ENCODE data around the gene EMCN. TPM values are rescaled to one million over a fixed set of nuclear protein-coding genes. Genes with fewer than 3 reads are reported as not detected.

The EMCN gene
- total RNA-seq, 1 experiment from 2014 or later = not detected

DNA sequence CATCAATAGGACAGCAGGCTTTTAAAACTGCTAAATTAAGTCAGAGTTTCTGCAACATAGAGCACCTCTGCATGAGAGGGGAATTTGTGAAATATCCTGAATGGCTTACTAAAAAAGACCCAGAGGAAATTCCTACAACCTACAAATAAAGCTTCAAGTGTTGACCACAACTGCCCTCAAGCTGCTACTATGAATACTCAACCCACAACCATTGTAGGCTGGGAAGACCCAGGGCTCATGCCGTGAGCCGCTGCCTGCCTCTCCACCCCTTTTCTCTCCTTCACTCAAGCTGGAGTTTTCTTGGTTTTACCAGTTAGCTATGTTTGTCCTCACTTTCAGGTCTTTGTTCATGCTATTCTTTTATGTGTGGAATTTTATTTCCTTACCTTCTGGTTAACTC, 151.6 kb downstream of the EMCN start:
- no peak for ATAC-seq
- POLR2A ChIA-PET = no interaction called here

More for the DNA sequence above, 151.6 kb downstream of the EMCN start:
- no peak overlapping the region for H3K4me2 ChIP-seq (ENCODE audit: low read length)
- no peaks in the 10 kb centered on the region for H3K27me3 ChIP-seq (ENCODE audit: insufficient read depth, low read length)
- no peak overlapping the region for H3K4me3 ChIP-seq (replicated peaks in 1 of 2; ENCODE audit: low read depth in 1 of 2, low read length in 2 of 2)
- no peaks in the 10 kb centered on the region for H3K4me1 ChIP-seq (ENCODE audit: control insufficient read depth in 1 of 2, insufficient read depth in 2 of 2, low read length in 2 of 2)
- ChIA-PET RAD21 (ENCODE audit: low non-redundant PET in 1 of 2, low total read pairs in 2 of 2, uncharacterized antibody in 2 of 2, unreplicated experiment in 2 of 2) (no interaction called here), CTCF (no interaction called here)
- no peaks in the 10 kb centered on the region for H3K79me2 ChIP-seq (ENCODE audit: insufficient read depth, low read length)
- intact Hi-C loops (cut with micrococcal nuclease) = no loop called here
- no peaks in the 10 kb centered on the region for H3K9me2 ChIP-seq (ENCODE audit: insufficient read depth)
- no peak for TF ChIP-seq ELF1 (IDR thresholded peaks at IDR 0.05; ENCODE audit: borderline replicate concordance, low read depth)
- TF ChIP-seq JUND (IDR thresholded peaks at IDR 0.05) = no peak
- TF ChIP-seq SP1 (IDR thresholded peaks at IDR 0.05; ENCODE audit: low read depth) = no peak
- TF ChIP-seq CEBPB (IDR thresholded peaks at IDR 0.05; ENCODE audit: low read depth) = no peak
- TF ChIP-seq, protein P1, sequence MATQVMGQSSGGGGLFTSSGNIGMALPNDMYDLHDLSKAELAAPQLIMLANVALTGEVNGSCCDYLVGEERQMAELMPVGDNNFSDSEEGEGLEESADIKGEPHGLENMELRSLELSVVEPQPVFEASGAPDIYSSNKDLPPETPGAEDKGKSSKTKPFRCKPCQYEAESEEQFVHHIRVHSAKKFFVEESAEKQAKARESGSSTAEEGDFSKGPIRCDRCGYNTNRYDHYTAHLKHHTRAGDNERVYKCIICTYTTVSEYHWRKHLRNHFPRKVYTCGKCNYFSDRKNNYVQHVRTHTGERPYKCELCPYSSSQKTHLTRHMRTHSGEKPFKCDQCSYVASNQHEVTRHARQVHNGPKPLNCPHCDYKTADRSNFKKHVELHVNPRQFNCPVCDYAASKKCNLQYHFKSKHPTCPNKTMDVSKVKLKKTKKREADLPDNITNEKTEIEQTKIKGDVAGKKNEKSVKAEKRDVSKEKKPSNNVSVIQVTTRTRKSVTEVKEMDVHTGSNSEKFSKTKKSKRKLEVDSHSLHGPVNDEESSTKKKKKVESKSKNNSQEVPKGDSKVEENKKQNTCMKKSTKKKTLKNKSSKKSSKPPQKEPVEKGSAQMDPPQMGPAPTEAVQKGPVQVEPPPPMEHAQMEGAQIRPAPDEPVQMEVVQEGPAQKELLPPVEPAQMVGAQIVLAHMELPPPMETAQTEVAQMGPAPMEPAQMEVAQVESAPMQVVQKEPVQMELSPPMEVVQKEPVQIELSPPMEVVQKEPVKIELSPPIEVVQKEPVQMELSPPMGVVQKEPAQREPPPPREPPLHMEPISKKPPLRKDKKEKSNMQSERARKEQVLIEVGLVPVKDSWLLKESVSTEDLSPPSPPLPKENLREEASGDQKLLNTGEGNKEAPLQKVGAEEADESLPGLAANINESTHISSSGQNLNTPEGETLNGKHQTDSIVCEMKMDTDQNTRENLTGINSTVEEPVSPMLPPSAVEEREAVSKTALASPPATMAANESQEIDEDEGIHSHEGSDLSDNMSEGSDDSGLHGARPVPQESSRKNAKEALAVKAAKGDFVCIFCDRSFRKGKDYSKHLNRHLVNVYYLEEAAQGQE (IDR thresholded peaks at IDR 0.05; ENCODE audit: low read depth) = no peak
- no peak for TF ChIP-seq EZH2phosphoT487 (IDR thresholded peaks at IDR 0.05; ENCODE audit: borderline replicate concordance)
- TF ChIP-seq EZH2 (IDR thresholded peaks at IDR 0.05) = no peak
- TF ChIP-seq, protein P2, sequence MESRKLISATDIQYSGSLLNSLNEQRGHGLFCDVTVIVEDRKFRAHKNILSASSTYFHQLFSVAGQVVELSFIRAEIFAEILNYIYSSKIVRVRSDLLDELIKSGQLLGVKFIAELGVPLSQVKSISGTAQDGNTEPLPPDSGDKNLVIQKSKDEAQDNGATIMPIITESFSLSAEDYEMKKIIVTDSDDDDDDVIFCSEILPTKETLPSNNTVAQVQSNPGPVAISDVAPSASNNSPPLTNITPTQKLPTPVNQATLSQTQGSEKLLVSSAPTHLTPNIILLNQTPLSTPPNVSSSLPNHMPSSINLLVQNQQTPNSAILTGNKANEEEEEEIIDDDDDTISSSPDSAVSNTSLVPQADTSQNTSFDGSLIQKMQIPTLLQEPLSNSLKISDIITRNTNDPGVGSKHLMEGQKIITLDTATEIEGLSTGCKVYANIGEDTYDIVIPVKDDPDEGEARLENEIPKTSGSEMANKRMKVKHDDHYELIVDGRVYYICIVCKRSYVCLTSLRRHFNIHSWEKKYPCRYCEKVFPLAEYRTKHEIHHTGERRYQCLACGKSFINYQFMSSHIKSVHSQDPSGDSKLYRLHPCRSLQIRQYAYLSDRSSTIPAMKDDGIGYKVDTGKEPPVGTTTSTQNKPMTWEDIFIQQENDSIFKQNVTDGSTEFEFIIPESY (IDR thresholded peaks at IDR 0.05; ENCODE audit: extremely low read depth, insufficient replicate concordance, low read length) = no peak
- TF ChIP-seq TCF7L2 (IDR thresholded peaks at IDR 0.05; ENCODE audit: borderline replicate concordance, extremely low read depth, insufficient read depth, insufficient read length) = no peak
- TF ChIP-seq SRF (IDR thresholded peaks at IDR 0.05; ENCODE audit: low read depth) = no peak
- TF ChIP-seq ZFX (IDR thresholded peaks at IDR 0.05) = no peak
- no peak for DNase-seq (ENCODE audit: low read depth, low spot score)
- H3K27ac ChIP-seq (ENCODE audit: low read depth, low read length) = no peak overlapping the region
- H2AFZ ChIP-seq (ENCODE audit: low read depth, low read length, poor library complexity, severe bottlenecking) = no peak overlapping the region
- H3K9ac ChIP-seq (ENCODE audit: low read length) = no peak overlapping the region
- no peaks in the 10 kb centered on the region for H4K20me1 ChIP-seq (ENCODE audit: insufficient read depth)
- no peaks in the 10 kb centered on the region for H3K36me3 ChIP-seq (ENCODE audit: control insufficient read depth in 1 of 2, insufficient read depth in 2 of 2, low read length in 2 of 2)
- no peaks in the 10 kb centered on the region for H3K9me3 ChIP-seq (ENCODE audit: control insufficient read depth in 1 of 2, insufficient read depth in 1 of 2, low read depth in 1 of 2, low read length in 2 of 2)
- no TSS peak for BruUV-seq (replicated peaks)

Measured in HCT116 (cell line).